K562 (cell line): ENCODE measurements around the gene TRABD. TPM values are rescaled to one million over a fixed set of nuclear protein-coding genes. Genes with fewer than 3 reads are reported as not detected.
A peak's percentile ranks its signal among the peaks of the same experiment; 100 is the strongest.

Experiments
- ATAC-seq: fragments of 200-7000 bp; cut with Tn5 transposase; 3 replicates; pipeline ENCODE4 v1.9.1; 2020; ENCODE audit warnings: moderate library complexity
- BruUV-seq: library from RNA; stranded (reverse); fragments of 400-500 nt; replicated peaks from 2 replicates; lab custom pipeline; 2021; lab: Mats Ljungman, UMichigan
- CTCF ChIA-PET: fragments of 300-600 bp; formaldehyde crosslinking; extraction: SDS; loops from one replicate; lab custom pipeline; 2021; ENCODE audit warnings: low intra/inter-chr PET ratio; lab: Yijun Ruan, JAX
- POLR2A ChIA-PET: fragments of 300-600, 350-650 bp; sonication (Branson Sonifier 250); formaldehyde crosslinking; extraction: SDS; loops from one replicate; lab custom pipeline; 2021; ENCODE audit warnings: antibody characterized with exemption, inconsistent platforms; lab: Yijun Ruan, JAX
- DNase-seq, 4 experiments: peaks; one replicate each; pipeline versions ENCODE4 v3.0.0 to v3.0.0-alpha.2; 2011 to 2018; ENCODE audit warnings: low spot score in 3 of 4, mixed read lengths in 3 of 4; ENCODE audit errors: extremely low read depth in 1 of 4
- FAIRE-seq: peaks from 2 replicates; lab custom pipeline; 2011; peaks lifted over from hg19 to GRCh38; lab: Jason Lieb, UNC
- H2AFZ ChIP-seq: 2 replicates; pipeline ENCODE4 v1.6.0; 2011; ENCODE audit warnings: low read depth, low read length, control low read depth, inconsistent platforms
- H3K27ac ChIP-seq: fragments of 200-600 bp; 3 replicates; pipeline ENCODE4 v1.8.0; 2011; ENCODE audit warnings: low read depth, mild to moderate bottlenecking, control low read depth, inconsistent platforms, low read length, moderate library complexity, mixed read lengths; ENCODE audit errors: extremely low read depth
- H3K27me3 ChIP-seq, 2 experiments: fragments of 300-600 bp in 1 of 2; 2 replicates in 1 of 2; 3 replicates in 1 of 2; pipeline versions ENCODE4 v1.6.0 to v1.8.0; 2011; ENCODE audit warnings: inconsistent platforms in 2 of 2, low read length in 2 of 2, mild to moderate bottlenecking in 1 of 2, mixed read lengths in 1 of 2, moderate library complexity in 1 of 2; ENCODE audit not compliant: control insufficient read depth in 2 of 2, insufficient read depth in 2 of 2
- H3K36me3 ChIP-seq: fragments of 300-600 bp; 3 replicates; pipeline ENCODE4 v1.8.0; 2011; ENCODE audit warnings: mild to moderate bottlenecking, low read length, inconsistent platforms; ENCODE audit not compliant: control insufficient read depth, insufficient read depth
- H3K4me1 ChIP-seq, 2 experiments: fragments of 200-600 bp in 1 of 2; replicated peaks in 1 of 2; 2 replicates in 1 of 2; 3 replicates in 1 of 2; pipeline versions ENCODE4 v1.5.1 to v1.8.0; 2011; ENCODE audit warnings: inconsistent platforms in 2 of 2, low read length in 2 of 2, mild to moderate bottlenecking in 1 of 2, mixed read lengths in 1 of 2, moderate library complexity in 1 of 2; ENCODE audit not compliant: control insufficient read depth in 2 of 2, insufficient read depth in 2 of 2
- H3K4me2 ChIP-seq: 2 replicates; pipeline ENCODE4 v1.6.1; 2011; ENCODE audit warnings: low read length, control low read depth, inconsistent platforms, mixed read lengths; ENCODE audit not compliant: insufficient read depth
- H3K4me3 ChIP-seq: fragments of 200-600 bp; sonication (generic), shearing (Covaris generic); 2 replicates; pipeline ENCODE4 v1.5.1; 2016; ENCODE audit warnings: control low read depth, inconsistent platforms
- H3K79me2 ChIP-seq: fragments of 200-600 bp; 3 replicates; pipeline ENCODE4 v1.8.0; 2011; ENCODE audit warnings: low read length, inconsistent platforms; ENCODE audit not compliant: control insufficient read depth, insufficient read depth
- H3K9ac ChIP-seq, 2 experiments: 2 replicates each; pipeline versions ENCODE4 v1.6.0 to v1.6.1; 2011; ENCODE audit warnings: low read depth in 2 of 2, low read length in 2 of 2, control low read depth in 1 of 2, inconsistent platforms in 1 of 2, mild to moderate bottlenecking in 1 of 2, mixed read lengths in 1 of 2; ENCODE audit not compliant: insufficient read depth in 1 of 2
- H3K9me1 ChIP-seq: one replicate; pipeline ENCODE4 v1.6.0; 2011; ENCODE audit warnings: inconsistent platforms, mild to moderate bottlenecking, low read length, moderate library complexity; ENCODE audit not compliant: control insufficient read depth, insufficient read depth
- H3K9me3 ChIP-seq: replicated peaks from 2 replicates; pipeline ENCODE4 v1.5.1; 2011; ENCODE audit warnings: low read depth, low read length, inconsistent platforms; ENCODE audit not compliant: control insufficient read depth, insufficient read depth
- H4K20me1 ChIP-seq: replicated peaks from 2 replicates; pipeline ENCODE4 v1.6.1; 2011; ENCODE audit warnings: low read length, inconsistent platforms, mixed read lengths; ENCODE audit not compliant: control insufficient read depth, insufficient read depth
- CTCF ChIP-seq, 3 experiments: IDR thresholded peaks in 2 of 3; conservative IDR thresholded peaks in 1 of 3; 2 replicates each; pipeline ENCODE4 v1.5.1; 2011 to 2012; ENCODE audit warnings: low read length in 3 of 3, mild to moderate bottlenecking in 3 of 3, control low read depth in 2 of 3, improper control_type of control experiment in 1 of 3, inconsistent platforms in 1 of 3, low read depth in 1 of 3, mixed read lengths in 1 of 3, moderate library complexity in 1 of 3; ENCODE audit not compliant: insufficient read depth in 2 of 3
- L3MBTL2 ChIP-seq: fragments of 450-650 bp; IDR thresholded peaks from 2 replicates; pipeline ENCODE4 v1.6.1; 2016; ENCODE audit warnings: mild to moderate bottlenecking, moderate library complexity
- POLR2AphosphoS2 ChIP-seq: IDR thresholded peaks from 2 replicates; pipeline ENCODE4 v1.6.1; 2012; ENCODE audit warnings: low read length, improper control_type of control experiment
- YBX1 ChIP-seq: fragments of 450-650 bp; IDR thresholded peaks from 2 replicates; pipeline ENCODE4 v1.7.1; 2016; ENCODE audit warnings: mild to moderate bottlenecking
- WGBS: fragments of 100-300 bp; shearing (Covaris generic); methylation state at CpG from one replicate; pipeline ENCODE4 v1.1.6; 2016; ENCODE audit warnings: low coverage, mixed read lengths; ENCODE audit not compliant: insufficient coverage; ENCODE audit errors: missing lambda C conversion rate; 5-methylcytosine and 5-hydroxymethylcytosine counted together
- in situ Hi-C: fragments of 300-500 bp; cut with MboI; formaldehyde crosslinking; loops from 4 replicates; pipeline ENCODE4 v1.15.0; 2018; ENCODE audit warnings: inconsistent platforms, mixed read lengths
- intact Hi-C: fragments of 100-400 bp; cut with micrococcal nuclease; formaldehyde crosslinking; loops from 2 replicates; pipeline ENCODE4 v1.14.2; 2022
- polyA plus RNA-seq, 8 experiments: library from polyadenylated mRNA; depleted of rRNA in 4 of 8; stranded (reverse) in 5 of 8; unstranded in 3 of 8; fragments of >200 nt; fragmentation: Nextera tagmentation in 2 of 8; fragmentation: Illumina TruSeq in 1 of 8; extraction: Ambion mirVana in 2 of 8; extraction: Trizol in 1 of 8; gene quantifications; 2 replicates each; pipeline versions ENCODE4 v1.2.1 to v1.2.3, GENCODE V29; 2011 to 2014; ENCODE audit warnings: inconsistent platforms in 1 of 8, missing spikeins in 1 of 8
- total RNA-seq, 7 experiments: library from RNA; depleted of rRNA in 6 of 7; stranded (reverse); fragments of >200 nt in 6 of 7; fragmentation: Illumina TruSeq in 2 of 7; extraction: Trizol in 2 of 7; gene quantifications; 2 replicates each; pipeline versions ENCODE4 v1.2.1 to v1.2.3, GENCODE V29; 2011 to 2021; ENCODE audit warnings: low replicate concordance in 1 of 7

TRABD gene
- total and polyA plus RNA-seq, 9 of the 15 experiments (the other 6 are each of a cell fraction or from before 2014, with no cell fraction given), result 0.08 to 62.9 (median 14.0) TPM

- Histone ChIP-seq H3K9me3 (no peaks in the 10 kb centered on the region; the same call in 1 of the 2 replicates), H3K9me1 (no peaks in the 10 kb centered on the region), H3K9ac (no peak overlapping the region), H3K27me3 (no peaks in the 10 kb centered on the region), H3K4me1 (peaks cover 0 to 21% of the 10 kb centered on the region in 2 experiments; a peak in 3 of 5 replicates), H3K4me3 (no peak overlapping the region), H3K79me2 (peaks cover 57% of the 10 kb centered on the region), H3K27ac (no peak overlapping the region), H4K20me1 (0 out of 2 replicates have a peak, but pooled peaks cover 5% of the 10 kb centered on the region), H3K36me3 (peaks cover 38% of the 10 kb centered on the region; the same call in 2 of the 3 replicates), H3K4me2 (no peak overlapping the region), H2AFZ (no peak overlapping the region)
- TF ChIP-seq CTCF (IDR thresholded peaks at IDR 0.05 in 2 of 3, conservative IDR thresholded peaks at IDR 0.05 in 1 of 3; ENCODE audit: insufficient read depth in 2 of 3, low read depth in 1 of 3, low read length in 3 of 3) (0 out of 6 replicates have a peak, but pooled peaks have one; percentile 8 to 17 (median 12)), POLR2AphosphoS2 (no peak), L3MBTL2 (no peak), YBX1 (no peak)
- DNase-seq (no peak), ATAC-seq (no peak), FAIRE-seq (no peak)
- in situ Hi-C loops, result no loop called here
- BruUV-seq, result no TSS peak
- intact Hi-C loops, result no loop called here
- 87% methylated on average over 7 of the region's 11 CpGs for WGBS
- CTCF ChIA-PET, result no interaction called here
- POLR2A ChIA-PET, result interaction anchor here (0.8 kb wide), 2 partner anchors 10 to 36 kb away, joined by 3 read pairs; no protein-coding TSS in a partner anchor
Observed at GRCh38 chr22:50236731-50237409, 51.2 kb downstream of the TRABD start.
